SK-N-SH (cell line): ENCODE measurements around the gene ARHGDIA.

Experiments
- CTCF ChIP-seq: fragments of 200-600 bp; sonication (generic); IDR thresholded peaks from 2 replicates; pipeline ENCODE4 v1.6.1; 2017; ENCODE audit warnings: antibody characterized with exemption, mild to moderate bottlenecking, moderate library complexity
- EP300 ChIP-seq, 2 experiments: IDR thresholded peaks; 2 replicates each; pipeline versions ENCODE4 v1.4.0 to v1.6.1; 2012; ENCODE audit warnings: borderline replicate concordance in 1 of 2, low read depth in 1 of 2, low read length in 1 of 2
- MAX ChIP-seq: IDR thresholded peaks from 2 replicates; pipeline ENCODE4 v1.4.0; 2012; ENCODE audit warnings: low read depth
- POLR2AphosphoS5 ChIP-seq: IDR thresholded peaks from 2 replicates; pipeline ENCODE4 v1.6.1; 2012; ENCODE audit warnings: low read depth, low read length
- YY1 ChIP-seq: IDR thresholded peaks from 2 replicates; pipeline ENCODE4 v1.4.0; 2012; ENCODE audit warnings: low read depth, mild to moderate bottlenecking

GRCh38 chr17:81898885-81899284, 27.7 kb upstream of the ARHGDIA start:
- TF ChIP-seq CTCF: no peak
- no peak for TF ChIP-seq MAX
- TF ChIP-seq EP300 (IDR thresholded peaks at IDR 0.05; ENCODE audit: borderline replicate concordance in 1 of 2, low read depth in 1 of 2, low read length in 1 of 2): no peak
- no peak for TF ChIP-seq YY1
- TF ChIP-seq POLR2AphosphoS5: no peak
